ENCODE data around the gene ZNF555. TPM values are rescaled to one million over a fixed set of nuclear protein-coding genes. Genes with fewer than 3 reads are reported as not detected.
A peak's percentile ranks its signal among the peaks of the same experiment; 100 is the strongest.

Gene ZNF555
- total and polyA plus RNA-seq, 9 of the 15 experiments (the other 6 are each of a cell fraction or from before 2014, with no cell fraction given): 2.0 to 6.7 (median 5.4) TPM

DNA sequence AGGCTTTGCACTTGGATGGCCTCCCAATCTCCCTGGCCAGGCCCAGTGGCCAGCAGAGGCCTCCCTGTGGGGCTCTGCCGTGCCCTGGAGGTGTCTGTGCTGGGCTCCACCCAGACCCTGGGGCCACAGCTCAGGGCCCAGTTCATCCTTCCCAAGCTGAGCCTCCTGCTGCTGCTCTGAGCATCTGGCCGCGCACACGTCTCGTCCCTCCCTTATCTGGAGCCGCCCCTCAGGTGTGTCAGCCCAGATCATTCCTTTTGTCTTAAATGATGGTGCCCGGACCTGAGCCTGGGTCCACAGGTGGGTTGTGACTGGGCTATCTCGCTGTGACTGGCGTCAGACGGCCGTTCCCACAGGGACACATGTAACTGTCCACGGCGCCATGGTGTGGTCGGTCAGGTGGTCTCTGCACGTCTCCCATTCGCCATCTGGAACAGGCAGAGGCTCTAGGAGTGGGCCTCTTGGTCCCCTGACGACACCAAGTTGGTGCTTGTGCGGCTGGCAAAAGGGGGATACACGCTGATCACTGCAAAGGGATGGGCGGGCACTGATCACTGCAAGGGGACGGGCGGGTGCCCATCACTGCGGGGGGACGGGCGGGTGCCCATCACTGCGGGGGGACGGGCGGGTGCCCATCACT is 35.9 kb upstream of the ZNF555 start:
- peak overlapping the region in 1 of 2 experiments; percentile 9; a peak in 1 of 4 replicates for H3K9ac ChIP-seq (ENCODE audit: insufficient read depth in 1 of 2, low read depth in 2 of 2, low read length in 2 of 2)
- CTCF ChIA-PET (ENCODE audit: low intra/inter-chr PET ratio): no interaction called here
- no peak overlapping the region for H3K4me2 ChIP-seq (ENCODE audit: insufficient read depth, low read length)
- peaks cover 0 to 7% of the 10 kb centered on the region in 2 experiments; a peak in 1 of 5 replicates for H3K4me1 ChIP-seq (replicated peaks in 1 of 2; ENCODE audit: control insufficient read depth in 2 of 2, insufficient read depth in 2 of 2, low read length in 2 of 2)
- POLR2A ChIA-PET: interaction anchor here (0.6 kb wide), 1 partner anchor 139 kb away, joined by 4 read pairs; no protein-coding TSS in a partner anchor
- DNase-seq (ENCODE audit: extremely low read depth in 1 of 4, low spot score in 3 of 4) (no peak), ATAC-seq (no peak), FAIRE-seq (no peak)
- no peaks in the 10 kb centered on the region for H4K20me1 ChIP-seq (replicated peaks; ENCODE audit: control insufficient read depth, insufficient read depth, low read length)
- in situ Hi-C loops (cut with MboI): no loop called here
- no peak overlapping the region for H3K4me3 ChIP-seq
- intact Hi-C loops (cut with micrococcal nuclease): no loop called here
- H3K9me1 ChIP-seq (ENCODE audit: control insufficient read depth, insufficient read depth, low read length): no peaks in the 10 kb centered on the region
- TF ChIP-seq ATF1 (CRISPR knock-in tag; IDR thresholded peaks at IDR 0.05): no peak
- TF ChIP-seq ATF1 (tag; IDR thresholded peaks at IDR 0.05): no peak
- no peak for TF ChIP-seq LEF1 (IDR thresholded peaks at IDR 0.05)
- no peak for TF ChIP-seq KAT8 (IDR thresholded peaks at IDR 0.05; ENCODE audit: low read depth)
- TF ChIP-seq RFX5 (IDR thresholded peaks at IDR 0.05; ENCODE audit: low read depth, low read length): no peak
- no peak for TF ChIP-seq LARP7 (IDR thresholded peaks at IDR 0.05)
- TF ChIP-seq, protein P1, sequence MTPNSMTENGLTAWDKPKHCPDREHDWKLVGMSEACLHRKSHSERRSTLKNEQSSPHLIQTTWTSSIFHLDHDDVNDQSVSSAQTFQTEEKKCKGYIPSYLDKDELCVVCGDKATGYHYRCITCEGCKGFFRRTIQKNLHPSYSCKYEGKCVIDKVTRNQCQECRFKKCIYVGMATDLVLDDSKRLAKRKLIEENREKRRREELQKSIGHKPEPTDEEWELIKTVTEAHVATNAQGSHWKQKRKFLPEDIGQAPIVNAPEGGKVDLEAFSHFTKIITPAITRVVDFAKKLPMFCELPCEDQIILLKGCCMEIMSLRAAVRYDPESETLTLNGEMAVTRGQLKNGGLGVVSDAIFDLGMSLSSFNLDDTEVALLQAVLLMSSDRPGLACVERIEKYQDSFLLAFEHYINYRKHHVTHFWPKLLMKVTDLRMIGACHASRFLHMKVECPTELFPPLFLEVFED (CRISPR knock-in tag; conservative IDR thresholded peaks at IDR 0.05): no peak
- TF ChIP-seq RBM17 (IDR thresholded peaks at IDR 0.05; ENCODE audit: borderline replicate concordance, low read depth, low read length): no peak
- TF ChIP-seq RBBP5 (IDR thresholded peaks at IDR 0.05; ENCODE audit: borderline replicate concordance, insufficient read depth, low read length, poor library complexity, severe bottlenecking): no peak
- no peak for TF ChIP-seq ZNF699 (CRISPR knock-in tag; IDR thresholded peaks at IDR 0.05; ENCODE audit: insufficient replicate concordance)
- H3K27ac ChIP-seq (ENCODE audit: extremely low read depth, low read depth, low read length): no peak overlapping the region
- no peaks in the 10 kb centered on the region for H3K27me3 ChIP-seq (ENCODE audit: control insufficient read depth in 2 of 2, insufficient read depth in 2 of 2, low read length in 2 of 2)
- H3K36me3 ChIP-seq (ENCODE audit: control insufficient read depth, insufficient read depth, low read length): peaks cover 94% of the 10 kb centered on the region; the same call in 2 of the 3 replicates
- H2AFZ ChIP-seq (ENCODE audit: low read depth, low read length): no peak overlapping the region
- H3K9me3 ChIP-seq (replicated peaks; ENCODE audit: control insufficient read depth, insufficient read depth, low read depth, low read length): no peaks in the 10 kb centered on the region
- BruUV-seq (replicated peaks): no TSS peak
- no peaks in the 10 kb centered on the region for H3K79me2 ChIP-seq (ENCODE audit: control insufficient read depth, insufficient read depth, low read length)
- 93% methylated on average over 19 of the region's 28 CpGs for WGBS (ENCODE audit: insufficient coverage, low coverage, missing lambda C conversion rate)

Data from K562 (cell line).